ENCODE data around the gene VAMP7. TPM values are rescaled to one million over a fixed set of nuclear protein-coding genes. Genes with fewer than 3 reads are reported as not detected.

The VAMP7 gene
- total and polyA plus RNA-seq, 4 donors: 22.7 to 38.4 (median 32.8) TPM

GRCh38 chrX:155954793-155955192 is 73.6 kb downstream of the VAMP7 start:
- no peak overlapping the region for H3K9ac ChIP-seq (ENCODE audit: insufficient read depth in 1 of 2, low read length in 2 of 2)
- peaks cover 0 to 12% (median 1%) of the 10 kb centered on the region in 4 donors for H3K9me3 ChIP-seq (ENCODE audit: control insufficient read depth in 4 of 4, insufficient read depth in 3 of 4, low read length in 3 of 4)
- ATAC-seq (ENCODE audit: insufficient read depth, low FRiP score): no peak
- H3K4me3 ChIP-seq: no peak overlapping the region
- no peaks in the 10 kb centered on the region for H3K36me3 ChIP-seq (ENCODE audit: control insufficient read depth in 4 of 4, insufficient read depth in 4 of 4, low read length in 4 of 4)
- no peaks in the 10 kb centered on the region for H3K27me3 ChIP-seq (ENCODE audit: control insufficient read depth in 3 of 3, insufficient read depth in 3 of 3, low read length in 2 of 3)
- DNase-seq: no peak
- WGBS, 2 donors: 37 to 41% methylated on average over 1 of the region's 1 CpG
- no peak overlapping the region for H3K27ac ChIP-seq (ENCODE audit: low read depth in 1 of 2, low read length in 1 of 2)
- H3K4me1 ChIP-seq (ENCODE audit: control insufficient read depth in 5 of 5, insufficient read depth in 5 of 5, low read length in 5 of 5): no peaks in the 10 kb centered on the region
- no peak for TF ChIP-seq CTCF (IDR thresholded peaks at IDR 0.05; ENCODE audit: control extremely low read depth, extremely low read depth)

- TF ChIP-seq CTCF (IDR thresholded peaks at IDR 0.05; ENCODE audit: control extremely low read depth, extremely low read depth): no peak
- Histone ChIP-seq H3K9ac (ENCODE audit: insufficient read depth in 1 of 2, low read length in 2 of 2) (no peak overlapping the region), H3K4me3 (no peak overlapping the region), H3K4me1 (ENCODE audit: control insufficient read depth in 5 of 5, insufficient read depth in 5 of 5, low read length in 5 of 5) (no peaks in the 10 kb centered on the region), H3K27ac (ENCODE audit: low read depth in 1 of 2, low read length in 1 of 2) (no peak overlapping the region), H3K9me3 (ENCODE audit: control insufficient read depth in 4 of 4, insufficient read depth in 3 of 4, low read length in 3 of 4) (peaks cover 0 to 3% (median 1%) of the 10 kb centered on the region in 4 donors), H3K36me3 (ENCODE audit: control insufficient read depth in 4 of 4, insufficient read depth in 4 of 4, low read length in 4 of 4) (no peaks in the 10 kb centered on the region), H3K27me3 (ENCODE audit: control insufficient read depth in 3 of 3, insufficient read depth in 3 of 3, low read length in 2 of 3) (no peaks in the 10 kb centered on the region)
- DNase-seq (no peak), ATAC-seq (ENCODE audit: insufficient read depth, low FRiP score) (no peak)
- WGBS, 2 donors: 84 to 86% methylated on average over 9 of the region's 9 CpGs
These were observed 75.0 kb downstream of the VAMP7 start for GRCh38 chrX:155956099-155956498.

- 67 to 69% methylated on average over 3 of the region's 3 CpGs for WGBS, 2 donors
- Histone ChIP-seq H3K27me3 (ENCODE audit: control insufficient read depth in 3 of 3, insufficient read depth in 3 of 3, low read length in 2 of 3) (no peaks in the 10 kb centered on the region), H3K4me3 (no peak overlapping the region), H3K27ac (ENCODE audit: low read depth in 1 of 2, low read length in 1 of 2) (no peak overlapping the region), H3K36me3 (ENCODE audit: control insufficient read depth in 4 of 4, insufficient read depth in 4 of 4, low read length in 4 of 4) (no peaks in the 10 kb centered on the region), H3K4me1 (ENCODE audit: control insufficient read depth in 5 of 5, insufficient read depth in 5 of 5, low read length in 5 of 5) (no peaks in the 10 kb centered on the region), H3K9me3 (ENCODE audit: control insufficient read depth in 4 of 4, insufficient read depth in 3 of 4, low read length in 3 of 4) (peaks cover 0 to 3% (median 1%) of the 10 kb centered on the region in 4 donors), H3K9ac (ENCODE audit: insufficient read depth in 1 of 2, low read length in 2 of 2) (no peak overlapping the region)
- no peak for TF ChIP-seq CTCF (IDR thresholded peaks at IDR 0.05; ENCODE audit: control extremely low read depth, extremely low read depth)
- DNase-seq (peak in 1 of 3 donors; percentile 3), ATAC-seq (ENCODE audit: insufficient read depth, low FRiP score) (no peak)
These were observed 75.5 kb downstream of the VAMP7 start for GRCh38 chrX:155956649-155957048.

GRCh38 chrX:155957843-155958242 is 76.7 kb downstream of the VAMP7 start:
- Histone ChIP-seq H3K27ac (ENCODE audit: low read depth in 1 of 2, low read length in 1 of 2) (no peak overlapping the region), H3K9me3 (ENCODE audit: control insufficient read depth in 4 of 4, insufficient read depth in 3 of 4, low read length in 3 of 4) (peaks cover 0 to 3% (median 1%) of the 10 kb centered on the region in 4 donors), H3K27me3 (ENCODE audit: control insufficient read depth in 3 of 3, insufficient read depth in 3 of 3, low read length in 2 of 3) (no peaks in the 10 kb centered on the region), H3K4me1 (ENCODE audit: control insufficient read depth in 5 of 5, insufficient read depth in 5 of 5, low read length in 5 of 5) (no peaks in the 10 kb centered on the region), H3K9ac (ENCODE audit: insufficient read depth in 1 of 2, low read length in 2 of 2) (no peak overlapping the region), H3K36me3 (ENCODE audit: control insufficient read depth in 4 of 4, insufficient read depth in 4 of 4, low read length in 4 of 4) (no peaks in the 10 kb centered on the region), H3K4me3 (no peak overlapping the region)
- ATAC-seq (ENCODE audit: insufficient read depth, low FRiP score) (no peak), DNase-seq (no peak)
- 67 to 74% methylated on average over 7 of the region's 7 CpGs for WGBS, 2 donors
- no peak for TF ChIP-seq CTCF (IDR thresholded peaks at IDR 0.05; ENCODE audit: control extremely low read depth, extremely low read depth)
